Hematopoietic multipotent progenitor cell treated with erythropoietin and hydrocortisone succinate and interleukin-3 and kit ligand, for 4 days (in vitro differentiated cells): ENCODE data around the gene TMEM17.
A peak's percentile ranks its signal among the peaks of the same experiment; 100 is the strongest.
"Not testable (repeated sequence)": the region's sequence is repeated elsewhere in the genome, so short reads cannot be mapped to it uniquely, and the experiment has no call there.

Source experiments
- DNase-seq: peaks from one replicate; pipeline ENCODE4 v3.0.0-alpha.2; 2015

The TMEM17 gene

GRCh38 chr2:62505750-62506420, at the start of gene TMEM17:
TMEM17 (minus strand) TSS chr2:62506195; CDS start chr2:62506129, 66 bp downstream.
- peak; percentile 92 for DNase-seq

DNA sequence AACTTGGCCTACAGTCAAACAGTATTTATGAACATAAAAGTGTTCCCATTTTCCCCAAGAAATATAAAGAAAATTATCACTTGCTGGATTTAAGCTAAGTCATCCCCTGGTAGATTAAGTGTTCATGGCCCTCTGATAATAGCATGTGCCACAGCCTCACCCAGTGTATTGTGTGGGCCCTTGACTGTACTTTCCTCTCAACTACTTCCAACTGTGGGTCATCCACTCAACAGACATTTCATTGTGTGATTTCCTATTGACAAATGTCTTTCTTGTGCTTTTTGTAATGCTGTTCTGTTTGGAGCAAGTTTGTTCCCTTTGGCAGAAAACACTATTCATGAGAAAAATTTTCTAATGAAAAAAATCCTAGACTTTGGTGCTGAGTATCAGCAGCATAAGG, 48.4 kb upstream of the TMEM17 start:
- peak; percentile 18 for DNase-seq

DNA sequence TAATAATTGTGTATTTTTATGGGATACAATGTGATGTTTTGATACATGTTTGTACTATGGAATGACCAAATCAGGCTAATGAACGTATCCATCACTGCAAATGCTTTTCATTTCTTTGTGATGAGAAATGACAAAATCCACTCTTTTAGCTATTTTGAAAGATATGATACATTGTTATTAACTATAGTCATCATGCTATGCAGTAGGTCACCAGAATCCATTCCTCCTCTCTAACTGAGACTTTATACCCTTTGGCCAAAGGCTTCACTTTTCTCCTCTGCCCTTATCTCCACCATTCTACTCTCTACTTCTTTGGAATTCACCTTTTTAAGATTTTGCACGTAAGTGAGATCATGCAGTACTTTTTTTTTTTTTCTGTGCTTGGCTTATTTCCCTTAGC, 44.5 kb upstream of the TMEM17 start:
- no peak for DNase-seq

DNA sequence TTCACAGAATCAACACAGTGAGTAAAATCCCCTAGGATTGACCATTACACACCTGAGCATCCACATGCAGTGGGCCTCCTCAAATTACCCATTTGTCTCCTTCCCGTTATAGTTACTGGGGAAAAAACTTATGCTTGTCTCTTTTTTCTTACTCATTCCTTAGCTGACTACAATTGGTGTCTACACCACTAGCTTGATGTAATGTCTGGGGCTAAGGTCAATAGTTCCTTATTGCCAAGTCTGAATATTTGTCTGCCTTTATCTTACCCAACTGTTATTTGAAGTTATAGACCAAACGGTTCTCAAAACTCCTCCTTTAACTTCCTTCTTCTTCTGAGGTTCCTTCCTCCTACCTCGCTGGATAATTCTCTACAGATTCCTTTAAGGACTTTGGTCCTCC, 41.9 kb upstream of the TMEM17 start:
- no peak for DNase-seq

DNA sequence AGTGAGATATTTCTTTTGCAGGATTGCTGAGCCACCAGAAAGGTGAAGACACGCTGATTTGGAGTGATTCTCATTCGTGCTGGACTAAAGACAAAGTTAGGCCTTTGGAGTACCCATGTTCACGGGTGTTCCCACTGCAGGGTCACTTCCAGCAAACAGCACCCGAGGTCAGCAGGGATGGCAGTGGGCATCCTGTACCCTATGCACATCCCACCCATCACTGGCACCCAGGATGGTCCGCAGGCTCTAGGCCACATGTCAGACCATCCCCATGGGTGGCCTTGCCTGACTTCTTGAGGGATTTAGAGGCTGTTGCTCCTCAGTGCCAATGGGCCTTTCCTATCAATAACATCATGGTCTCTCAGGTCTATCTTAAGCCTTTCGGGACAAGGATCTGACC, 39.3 kb upstream of the TMEM17 start:
- DNase-seq, result no peak

GRCh38 chr2:62540408-62541168, 34.6 kb upstream of the TMEM17 start:
- DNase-seq, result no peak

- no peak for DNase-seq
These were observed 33.8 kb upstream of the TMEM17 start for GRCh38 chr2:62539606-62540407.

- DNase-seq, result no peak
These were observed 32.8 kb upstream of the TMEM17 start for GRCh38 chr2:62538756-62539155.

DNA sequence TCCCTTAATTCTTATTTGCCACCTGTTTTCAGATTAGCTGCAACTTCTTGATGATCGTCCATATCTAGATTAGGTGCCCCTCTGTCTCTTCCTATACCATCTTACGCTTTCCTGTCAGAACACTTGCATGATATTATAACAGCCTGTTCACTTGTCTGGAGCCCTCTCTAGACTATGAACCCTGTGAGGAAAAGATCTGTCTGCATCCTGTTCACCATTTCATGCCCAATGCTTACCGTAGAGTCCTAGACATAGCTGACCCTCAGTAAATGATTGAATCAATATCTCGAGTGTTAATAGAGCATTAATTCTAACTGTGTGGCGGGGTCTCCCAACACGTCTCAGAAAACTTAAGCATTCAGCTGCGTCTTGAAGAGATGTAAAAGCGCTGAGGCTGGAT, 31.8 kb upstream of the TMEM17 start:
- no peak for DNase-seq

DNA sequence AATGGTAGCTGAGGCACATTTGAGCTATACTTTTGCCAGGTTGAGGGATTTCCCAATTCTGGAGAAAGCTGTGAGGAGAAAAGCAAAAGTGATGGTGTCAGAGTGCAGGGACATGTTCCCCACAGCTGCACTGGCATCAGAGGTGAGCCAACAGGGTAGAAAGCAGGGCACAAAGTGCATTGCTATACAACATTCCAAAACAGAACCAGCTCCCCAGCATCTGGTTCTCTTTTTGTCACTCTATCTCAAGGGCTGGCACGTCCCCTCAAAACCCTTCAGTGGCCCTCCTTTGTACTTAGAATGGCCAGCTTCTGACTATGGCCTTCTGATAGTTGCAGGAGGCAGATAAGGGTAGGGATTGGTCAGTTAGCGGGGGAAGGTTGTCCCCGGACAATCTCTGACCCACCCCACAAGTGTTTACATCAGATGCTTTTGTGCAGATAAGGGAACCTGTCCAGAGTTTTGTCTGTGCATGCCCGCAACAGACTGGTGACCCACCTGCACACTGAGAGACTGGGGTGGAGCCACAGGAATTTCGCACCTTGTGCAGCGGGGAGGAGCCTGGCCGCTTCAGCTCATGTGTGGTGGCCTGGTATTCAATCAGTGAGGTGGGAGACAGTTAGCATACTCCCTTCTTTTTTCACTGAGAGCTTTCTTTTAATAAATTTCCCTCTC, 31.0 kb upstream of the TMEM17 start:
- no peak for DNase-seq

- not testable (repeated sequence) for DNase-seq
These were observed 29.5 kb upstream of the TMEM17 start for GRCh38 chr2:62535521-62535920.

- no peak for DNase-seq
These were observed 25.6 kb upstream of the TMEM17 start for GRCh38 chr2:62531594-62531993.

- DNase-seq, result no peak
These were observed 23.8 kb upstream of the TMEM17 start for GRCh38 chr2:62529758-62530157.

DNA sequence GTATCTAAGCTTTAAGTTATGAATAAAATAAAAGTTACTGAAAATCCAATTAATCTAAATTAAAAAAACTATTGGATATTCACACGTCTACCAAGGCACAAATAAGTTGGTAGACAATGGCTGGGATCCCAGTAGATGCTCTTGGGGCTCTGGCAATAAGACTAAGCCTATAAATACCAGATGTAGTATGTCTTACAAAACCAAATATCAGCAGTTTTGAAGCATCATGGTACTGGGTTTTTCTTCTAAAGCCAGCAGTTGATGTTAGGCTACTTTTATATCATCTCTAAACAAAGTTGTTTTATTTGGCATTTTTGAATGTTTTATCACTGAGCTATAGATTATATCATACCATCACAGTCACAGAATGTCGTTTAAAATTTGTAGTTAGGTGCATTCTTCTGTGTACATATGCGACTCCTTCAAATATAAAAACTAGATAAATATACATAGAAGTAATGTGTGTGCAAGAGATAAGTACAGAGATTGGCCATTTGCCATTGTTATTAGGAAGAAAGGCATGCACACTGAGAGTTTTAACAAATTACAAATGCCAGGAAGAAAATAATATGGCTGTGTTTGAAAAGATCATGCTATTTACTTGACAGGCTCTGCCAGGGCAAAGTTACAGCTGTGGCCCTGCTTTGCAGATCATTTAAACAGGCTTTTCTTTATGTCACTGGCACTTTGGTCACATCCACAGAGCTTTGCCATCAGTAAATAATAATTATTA, 21.6 kb upstream of the TMEM17 start:
- peak; percentile 56 for DNase-seq

DNA sequence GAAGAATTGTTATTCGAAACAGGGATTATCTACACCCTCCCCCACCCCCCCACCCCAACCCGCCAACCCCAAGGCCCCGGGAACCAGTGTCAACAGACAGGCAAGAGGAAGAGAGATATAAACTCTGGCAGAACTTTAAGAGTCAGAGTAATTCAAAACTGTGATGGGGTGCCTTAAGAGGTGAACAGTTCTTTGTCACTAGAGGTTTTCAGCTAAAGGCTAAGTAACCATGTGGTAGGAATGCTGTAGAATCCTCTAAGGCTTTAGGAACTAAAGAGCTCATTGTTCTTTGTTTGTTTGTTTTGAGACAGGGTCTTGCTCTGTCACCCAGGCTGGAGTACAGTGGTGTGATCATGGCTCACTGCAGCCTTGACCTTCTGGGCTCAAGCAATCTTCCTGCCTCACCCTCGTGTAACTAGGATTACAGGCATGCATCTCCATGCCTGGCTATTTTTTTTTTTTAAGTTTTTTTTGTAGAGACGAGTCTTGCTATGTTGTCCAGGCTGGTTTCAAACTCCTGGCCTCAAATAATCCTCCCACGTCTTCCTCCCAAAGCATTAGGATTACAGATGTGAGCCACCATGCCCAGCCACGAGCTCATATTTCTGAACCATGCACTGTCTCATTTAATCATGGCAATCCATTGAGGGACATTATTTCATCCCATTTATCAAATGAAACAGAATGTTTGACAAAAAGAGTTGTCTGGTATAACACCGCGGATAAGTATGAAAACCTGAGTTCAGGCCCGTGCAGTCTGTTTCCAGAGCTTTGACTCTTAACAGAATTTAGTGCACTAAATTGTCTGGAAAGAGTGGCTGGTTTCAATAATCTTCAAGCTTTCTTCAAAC, 20.8 kb upstream of the TMEM17 start:
- DNase-seq, result peak; percentile 22

- no peak for DNase-seq
These were observed 19.7 kb upstream of the TMEM17 start for GRCh38 chr2:62525549-62526269.

GRCh38 chr2:62524293-62524941, 18.4 kb upstream of the TMEM17 start:
- DNase-seq, result no peak

GRCh38 chr2:62521061-62521460, 15.1 kb upstream of the TMEM17 start:
- not testable (repeated sequence) for DNase-seq

DNA sequence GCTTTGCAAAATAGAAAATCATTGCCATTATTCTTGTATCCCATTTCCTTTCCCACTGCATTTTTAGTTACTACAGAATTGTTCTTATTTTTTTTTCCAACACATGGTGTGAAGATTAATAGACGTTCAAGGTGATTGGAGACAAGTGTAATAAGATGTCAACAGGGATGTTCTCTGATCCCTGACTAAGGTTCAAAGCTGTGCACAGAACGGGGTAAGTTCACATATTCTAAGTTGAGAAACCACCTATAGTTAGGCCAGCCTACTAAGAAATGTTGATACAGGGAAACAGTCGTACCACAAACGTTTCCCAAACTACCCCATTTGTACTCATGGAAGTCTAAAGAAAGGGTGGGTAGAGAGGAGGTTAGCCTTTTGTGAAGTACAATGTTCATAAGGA, 6.4 kb upstream of the TMEM17 start:
- no peak for DNase-seq

DNA sequence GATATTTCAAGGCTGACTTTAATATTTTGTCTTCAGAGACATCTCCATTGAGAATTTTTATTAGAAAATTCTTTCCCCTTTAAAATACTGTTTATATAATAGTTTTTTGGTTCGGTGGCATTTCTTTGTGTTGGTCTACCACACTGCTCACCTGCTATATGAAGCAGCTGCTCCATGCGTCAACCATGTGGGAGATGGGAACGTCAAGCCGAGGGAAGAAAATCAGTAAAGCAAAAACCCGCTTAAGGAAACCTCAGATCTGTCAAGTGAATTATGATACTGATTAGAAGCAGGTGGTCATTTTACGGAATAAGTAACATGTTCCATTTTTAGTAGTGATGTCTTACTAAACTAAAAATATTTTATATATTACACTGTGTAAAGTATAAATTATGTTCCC, 5.6 kb upstream of the TMEM17 start:
- no peak for DNase-seq
